OCI-LY1 (cell line): ENCODE results near the gene OR1F1.
A peak's percentile ranks its signal among the peaks of the same experiment; 100 is the strongest.

Experiments
- H2AFZ ChIP-seq: fragments of 200-600 bp; sonication (generic), shearing (Covaris generic); 2 replicates; pipeline ENCODE4 v1.6.0; 2014; ENCODE audit warnings: antibody characterized with exemption, mild to moderate bottlenecking, low read length
- H3F3A ChIP-seq: fragments of 200-600 bp; sonication (generic), shearing (Covaris generic); 2 replicates; pipeline ENCODE4 v1.6.0; 2014; ENCODE audit warnings: mild to moderate bottlenecking, antibody characterized with exemption, low read length, moderate library complexity; ENCODE audit not compliant: insufficient read depth
- H3K27ac ChIP-seq: fragments of 200-600 bp; sonication (generic); 2 replicates; pipeline ENCODE4 v1.5.1; 2014; ENCODE audit warnings: low read length, mixed run types, mild to moderate bottlenecking, low read depth; ENCODE audit not compliant: poor library complexity, severe bottlenecking
- H3K27me3 ChIP-seq: fragments of 200-600 bp; sonication (generic); 2 replicates; pipeline ENCODE4 v1.6.0; 2014; ENCODE audit warnings: antibody characterized with exemption, mild to moderate bottlenecking, low read length, moderate library complexity; ENCODE audit not compliant: insufficient read depth
- H3K36me3 ChIP-seq: fragments of 200-600 bp; sonication (generic); 2 replicates; pipeline ENCODE4 v1.6.1; 2014; ENCODE audit warnings: mild to moderate bottlenecking, antibody characterized with exemption, low read length, moderate library complexity, mixed read lengths; ENCODE audit not compliant: insufficient read depth
- H3K4me1 ChIP-seq: fragments of 200-600 bp; sonication (generic); 2 replicates; pipeline ENCODE4 v1.5.1; 2014; ENCODE audit warnings: mild to moderate bottlenecking, low read length, moderate library complexity; ENCODE audit not compliant: insufficient read depth, severe bottlenecking
- H3K4me2 ChIP-seq: fragments of 200-600 bp; sonication (generic), shearing (Covaris generic); 2 replicates; pipeline ENCODE4 v1.6.1; 2014; ENCODE audit warnings: low read length
- H3K4me3 ChIP-seq: fragments of 200-600 bp; sonication (generic); 2 replicates; pipeline ENCODE4 v1.5.1; 2014; ENCODE audit warnings: low read length, low read depth, mild to moderate bottlenecking, mixed read lengths; ENCODE audit not compliant: poor library complexity, severe bottlenecking
- H3K79me2 ChIP-seq: fragments of 200-600 bp; shearing (Covaris generic); 2 replicates; pipeline ENCODE4 v1.6.1; 2016; ENCODE audit warnings: mixed run types, low read length, mixed read lengths; ENCODE audit not compliant: insufficient read depth
- H3K9ac ChIP-seq: fragments of 200-600 bp; sonication (generic), shearing (Covaris generic); 2 replicates; pipeline ENCODE4 v1.6.1; 2014; ENCODE audit warnings: mild to moderate bottlenecking, low read length, mixed read lengths
- H3K9me2 ChIP-seq: fragments of 200-600 bp; sonication (generic), shearing (Covaris generic); 2 replicates; pipeline ENCODE4 v1.6.1; 2014; ENCODE audit warnings: low read depth, mild to moderate bottlenecking, low read length, mixed read lengths
- H3K9me3 ChIP-seq: fragments of 200-600 bp; shearing (Covaris generic); 2 replicates; pipeline ENCODE4 v1.6.1; 2014; ENCODE audit warnings: low read length, mixed read lengths
- H4K20me1 ChIP-seq: fragments of 200-600 bp; sonication (generic), shearing (Covaris generic); 2 replicates; pipeline ENCODE4 v1.6.0; 2016; ENCODE audit warnings: mild to moderate bottlenecking, low read length; ENCODE audit not compliant: insufficient read depth
- CTCF ChIP-seq: fragments of 200-600 bp; sonication (generic), shearing (Covaris generic); IDR thresholded peaks from 2 replicates; pipeline ENCODE4 v1.5.1; 2017; ENCODE audit warnings: mild to moderate bottlenecking, antibody characterized with exemption, low read length, moderate library complexity, mixed read lengths
- EZH2 ChIP-seq: fragments of 200-600 bp; sonication (generic), shearing (Covaris generic); IDR thresholded peaks from 2 replicates; pipeline ENCODE4 v1.8.0; 2017; ENCODE audit warnings: borderline replicate concordance, mixed run types, mild to moderate bottlenecking, antibody characterized with exemption, low read length, moderate library complexity, mixed read lengths

OR1F1 gene

GRCh38 chr16:3234543-3234856 is 46.5 kb downstream of the OR1F1 start:
- H3K4me3 ChIP-seq: peak overlapping the region; percentile 74

GRCh38 chr16:3234857-3235561 is 47.0 kb downstream of the OR1F1 start, which contains the start of gene ZNF200:
ZNF200 (minus strand) TSS chr16:3235158; CDS start chr16:3233755, 1,403 bp downstream.
- Histone ChIP-seq H3K4me1 (peaks cover 14% of the 10 kb centered on the region), H4K20me1 (no peaks in the 10 kb centered on the region), H3K9me2 (no peaks in the 10 kb centered on the region), H3K4me3 (peak within 1 kb of the TSS; percentile 74), H2AFZ (no peak within 1 kb of the TSS), H3K27me3 (no peaks in the 10 kb centered on the region), H3K9me3 (peaks cover 10% of the 10 kb centered on the region), H3K36me3 (peaks cover 38% of the 10 kb centered on the region), H3K4me2 (peak within 1 kb of the TSS; percentile 83), H3K79me2 (no peaks in the 10 kb centered on the region), H3K27ac (peak within 1 kb of the TSS; percentile 93), H3K9ac (peak within 1 kb of the TSS; percentile 74), H3F3A (no peaks in the 10 kb centered on the region)
- TF ChIP-seq CTCF: no peak
- no peak for TF ChIP-seq EZH2

More at GRCh38 chr16:3234543-3234856, 46.5 kb downstream of the OR1F1 start:
- Histone ChIP-seq H3K79me2 (no peaks in the 10 kb centered on the region), H3K4me1 (peaks cover 14% of the 10 kb centered on the region), H3K9ac (peak overlapping the region; percentile 74), H3K4me2 (peak overlapping the region; percentile 83), H3K27ac (peak overlapping the region; percentile 93), H3F3A (no peaks in the 10 kb centered on the region), H3K9me2 (no peaks in the 10 kb centered on the region), H3K27me3 (no peaks in the 10 kb centered on the region), H4K20me1 (no peaks in the 10 kb centered on the region), H3K9me3 (peaks cover 12% of the 10 kb centered on the region), H3K36me3 (peaks cover 43% of the 10 kb centered on the region), H2AFZ (no peak overlapping the region)
- TF ChIP-seq EZH2: no peak
- TF ChIP-seq CTCF: no peak

- Histone ChIP-seq H3K9ac (no peak overlapping the region), H3F3A (no peaks in the 10 kb centered on the region), H3K36me3 (peaks cover 28% of the 10 kb centered on the region), H4K20me1 (no peaks in the 10 kb centered on the region), H3K79me2 (no peaks in the 10 kb centered on the region), H3K9me2 (no peaks in the 10 kb centered on the region), H3K27ac (no peak overlapping the region), H3K4me3 (no peak overlapping the region), H3K27me3 (no peaks in the 10 kb centered on the region), H3K9me3 (peaks cover 9% of the 10 kb centered on the region; the same call in 1 of the 2 replicates), H3K4me2 (no peak overlapping the region), H3K4me1 (peaks cover 14% of the 10 kb centered on the region), H2AFZ (no peak overlapping the region)
- TF ChIP-seq EZH2 (no peak), CTCF (no peak)
Observed at GRCh38 chr16:3235856-3236669, 48.1 kb downstream of the OR1F1 start.
